Vagina (tissue), 2 donors: ENCODE data around the gene C16orf95. TPM values are rescaled to one million over a fixed set of nuclear protein-coding genes. Genes with fewer than 3 reads are reported as not detected.

Source experiments
- DNase-seq, 2 donors: peaks; one replicate each; pipeline ENCODE4 v3.0.0-alpha.2; 2017; ENCODE audit errors: extremely low spot score in 2 of 2
- H3K27ac ChIP-seq: fragments of 200-600 bp; sonication (generic); one replicate; pipeline ENCODE4 v1.5.1; 2019
- H3K27me3 ChIP-seq: fragments of 200-600 bp; sonication (generic); one replicate; pipeline ENCODE4 v1.5.1; 2019
- H3K36me3 ChIP-seq, 2 donors: fragments of 200-600 bp; sonication (generic); one replicate each; pipeline ENCODE4 v1.5.1; 2017 to 2019
- H3K4me1 ChIP-seq: fragments of 200-600 bp; sonication (generic); one replicate; pipeline ENCODE4 v1.5.1; 2019
- H3K4me3 ChIP-seq, 2 donors: fragments of 200-600 bp; sonication (generic); 1 replicate in 1 of 2; 2 replicates in 1 of 2; pipeline ENCODE4 v1.5.1; 2016 to 2019
- H3K9me3 ChIP-seq: fragments of 200-600 bp; sonication (generic); one replicate; pipeline ENCODE4 v1.5.1; 2019
- CTCF ChIP-seq, 3 experiments: fragments of 450-650 bp in 2 of 3; fragments of 200-600 bp in 1 of 3; sonication (generic) in 1 of 3; IDR thresholded peaks; one replicate each; pipeline ENCODE4 v1.5.1; 2017 to 2019; ENCODE audit warnings: antibody characterized with exemption in 3 of 3, mild to moderate bottlenecking in 2 of 3, moderate library complexity in 2 of 3
- POLR2A ChIP-seq, 2 donors: fragments of 450-650 bp; IDR thresholded peaks; one replicate each; pipeline ENCODE4 v1.6.1; 2017; ENCODE audit warnings: antibody characterized with exemption in 2 of 2, mild to moderate bottlenecking in 2 of 2, moderate library complexity in 2 of 2
- POLR2AphosphoS5 ChIP-seq, 2 donors: sonication (generic); formaldehyde crosslinking; IDR thresholded peaks; one replicate each; pipeline ENCODE4 v1.9.0; 2017; ENCODE audit warnings: antibody characterized with exemption in 2 of 2, mild to moderate bottlenecking in 2 of 2, low read depth in 1 of 2; ENCODE audit not compliant: insufficient read depth in 1 of 2
- intact Hi-C: fragments of 100-400 bp; cut with DNase I; formaldehyde crosslinking; loops from one replicate; pipeline ENCODE4 v1.15.1; 2023
- total RNA-seq: library from RNA; depleted of rRNA; stranded (reverse); fragments of >200 nt; gene quantifications from one replicate; pipeline ENCODE4 v1.2.3, GENCODE V29; 2016

The C16orf95 gene
- total RNA-seq, 1 donor from 2014 or later, result 1.5 TPM

GRCh38 chr16:87303431-87303930 lies 13.7 kb downstream of the C16orf95 start:
- no peak for DNase-seq
- Histone ChIP-seq H3K36me3 (no peaks in the 10 kb centered on the region), H3K9me3 (no peaks in the 10 kb centered on the region), H3K4me1 (no peaks in the 10 kb centered on the region), H3K4me3 (no peak overlapping the region), H3K27ac (no peak overlapping the region), H3K27me3 (no peaks in the 10 kb centered on the region)
- no peak for TF ChIP-seq CTCF (IDR thresholded peaks at IDR 0.05)
- TF ChIP-seq POLR2AphosphoS5 (IDR thresholded peaks at IDR 0.05; ENCODE audit: insufficient read depth in 1 of 2, low read depth in 1 of 2), result no peak
- no peak for TF ChIP-seq POLR2A (IDR thresholded peaks at IDR 0.05)
- intact Hi-C loops, result loop anchor here (5.0 kb wide), 1 partner anchor 1244 kb away; no protein-coding TSS in a partner anchor

DNA sequence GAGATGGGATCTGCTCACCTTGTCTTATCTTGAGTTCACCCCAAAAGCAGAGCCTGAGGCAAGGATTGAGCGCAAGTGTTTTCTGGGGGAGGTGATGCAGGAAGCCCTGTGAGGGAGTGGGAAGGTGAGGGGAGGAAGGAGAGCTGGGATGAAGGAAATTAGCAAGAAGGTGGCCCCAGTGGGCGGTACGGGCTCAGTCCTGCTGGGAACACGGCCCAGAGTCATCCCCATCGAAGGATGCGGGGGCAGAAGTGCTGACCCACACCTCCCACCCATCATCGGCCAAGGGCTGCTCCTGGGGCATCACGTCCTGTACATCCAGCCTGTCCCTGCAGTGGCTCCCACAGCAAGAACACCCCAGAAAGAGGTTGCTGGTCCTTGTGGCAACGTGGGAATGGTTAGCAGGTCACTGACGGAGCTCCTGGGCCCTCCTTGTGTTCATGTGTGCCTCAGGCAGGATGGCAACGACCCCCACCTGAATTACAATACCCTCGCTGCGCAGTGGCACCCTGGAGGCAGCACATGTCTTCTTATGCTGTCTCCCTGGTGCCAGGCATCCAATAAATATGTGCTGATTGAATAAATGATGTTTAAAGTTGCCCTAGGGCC lies 18.2 kb downstream of the C16orf95 start:
- intact Hi-C loops, result no loop called here
- Histone ChIP-seq H3K36me3 (no peaks in the 10 kb centered on the region), H3K9me3 (no peaks in the 10 kb centered on the region), H3K27ac (no peak overlapping the region), H3K4me1 (no peaks in the 10 kb centered on the region), H3K27me3 (no peaks in the 10 kb centered on the region), H3K4me3 (no peak overlapping the region)
- DNase-seq, result no peak
- no peak for TF ChIP-seq POLR2A (IDR thresholded peaks at IDR 0.05)
- no peak for TF ChIP-seq POLR2AphosphoS5 (IDR thresholded peaks at IDR 0.05; ENCODE audit: insufficient read depth in 1 of 2, low read depth in 1 of 2)
- no peak for TF ChIP-seq CTCF (IDR thresholded peaks at IDR 0.05)

GRCh38 chr16:87297918-87298631 lies 19.1 kb downstream of the C16orf95 start:
- intact Hi-C loops, result no loop called here
- TF ChIP-seq POLR2A (IDR thresholded peaks at IDR 0.05) (no peak), CTCF (IDR thresholded peaks at IDR 0.05) (peak; percentile 19 to 35 (median 22))

GRCh38 chr16:87297407-87297806 lies 19.8 kb downstream of the C16orf95 start:
- H3K9me3 ChIP-seq, result no peaks in the 10 kb centered on the region
- TF ChIP-seq POLR2AphosphoS5 (IDR thresholded peaks at IDR 0.05; ENCODE audit: insufficient read depth in 1 of 2, low read depth in 1 of 2) (no peak), POLR2A (IDR thresholded peaks at IDR 0.05) (no peak), CTCF (IDR thresholded peaks at IDR 0.05) (no peak)
- DNase-seq, result no peak
- H3K4me1 ChIP-seq, result no peaks in the 10 kb centered on the region
- intact Hi-C loops, result no loop called here
- H3K36me3 ChIP-seq, result no peaks in the 10 kb centered on the region
- H3K27ac ChIP-seq, result no peak overlapping the region
- H3K4me3 ChIP-seq, result no peak overlapping the region
- H3K27me3 ChIP-seq, result no peaks in the 10 kb centered on the region

More at GRCh38 chr16:87297918-87298631, 19.1 kb downstream of the C16orf95 start:
- DNase-seq, result no peak
- H3K4me3 ChIP-seq, result no peak overlapping the region
- no peaks in the 10 kb centered on the region for H3K9me3 ChIP-seq
- H3K4me1 ChIP-seq, result no peaks in the 10 kb centered on the region
- H3K36me3 ChIP-seq, result no peaks in the 10 kb centered on the region
- no peak overlapping the region for H3K27ac ChIP-seq
- no peaks in the 10 kb centered on the region for H3K27me3 ChIP-seq
